Measurements from ENCODE around the gene MYG1. TPM values are rescaled to one million over a fixed set of nuclear protein-coding genes. Genes with fewer than 3 reads are reported as not detected.

Gene MYG1
- total RNA-seq, 2 donors from 2014 or later = 48.1 to 75.4 TPM

GRCh38 chr12:53274445-53274844 lies 25.1 kb upstream of the MYG1 start:
- Histone ChIP-seq H3K27ac (no peak overlapping the region), H3K4me3 (no peak overlapping the region), H3K27me3 (replicated peaks; ENCODE audit: insufficient read depth) (no peaks in the 10 kb centered on the region), H3K4me1 (replicated peaks) (no peaks in the 10 kb centered on the region), H3K36me3 (no peaks in the 10 kb centered on the region), H3K9me3 (no peaks in the 10 kb centered on the region)
- intact Hi-C loops (cut with DNase I) = no loop called here
- no peak for TF ChIP-seq POLR2AphosphoS5 (IDR thresholded peaks at IDR 0.05)
- no peak for TF ChIP-seq CTCF (IDR thresholded peaks at IDR 0.05)
- no peak for TF ChIP-seq POLR2A (IDR thresholded peaks at IDR 0.05)
- WGBS = 94% methylated on average over 5 of the region's 5 CpGs
- DNase-seq (ENCODE audit: low spot score) = no peak

- Histone ChIP-seq H3K36me3 (no peaks in the 10 kb centered on the region), H3K4me1 (replicated peaks) (no peaks in the 10 kb centered on the region), H3K4me3 (no peak overlapping the region), H3K27me3 (replicated peaks; ENCODE audit: insufficient read depth) (no peaks in the 10 kb centered on the region), H3K27ac (no peak overlapping the region), H3K9me3 (no peaks in the 10 kb centered on the region)
- DNase-seq (ENCODE audit: low spot score) = no peak
- TF ChIP-seq POLR2AphosphoS5 (IDR thresholded peaks at IDR 0.05) = no peak
- no peak for TF ChIP-seq CTCF (IDR thresholded peaks at IDR 0.05)
- TF ChIP-seq POLR2A (IDR thresholded peaks at IDR 0.05) = no peak
- intact Hi-C loops (cut with DNase I) = no loop called here
- 96% methylated on average over 11 of the region's 11 CpGs for WGBS
Measured at GRCh38 chr12:53276511-53276910, 23.0 kb upstream of the MYG1 start.

GRCh38 chr12:53277981-53278380 lies 21.5 kb upstream of the MYG1 start:
- Histone ChIP-seq H3K27me3 (replicated peaks; ENCODE audit: insufficient read depth) (no peaks in the 10 kb centered on the region), H3K4me1 (replicated peaks) (no peaks in the 10 kb centered on the region), H3K4me3 (no peak overlapping the region), H3K9me3 (no peaks in the 10 kb centered on the region), H3K27ac (no peak overlapping the region), H3K36me3 (no peaks in the 10 kb centered on the region)
- DNase-seq (ENCODE audit: low spot score) = no peak
- 92% methylated on average over 9 of the region's 9 CpGs for WGBS
- TF ChIP-seq POLR2AphosphoS5 (IDR thresholded peaks at IDR 0.05) = no peak
- no peak for TF ChIP-seq CTCF (IDR thresholded peaks at IDR 0.05)
- TF ChIP-seq POLR2A (IDR thresholded peaks at IDR 0.05) = no peak
- intact Hi-C loops (cut with DNase I) = no loop called here

GRCh38 chr12:53279283-53279869 lies 20.1 kb upstream of the MYG1 start:
- intact Hi-C loops (cut with DNase I) = no loop called here
- no peaks in the 10 kb centered on the region for H3K36me3 ChIP-seq
- H3K9me3 ChIP-seq = no peaks in the 10 kb centered on the region
- TF ChIP-seq CTCF (IDR thresholded peaks at IDR 0.05) (no peak), POLR2AphosphoS5 (IDR thresholded peaks at IDR 0.05) (no peak)
- H3K4me1 ChIP-seq (replicated peaks) = no peaks in the 10 kb centered on the region
- WGBS = 88% methylated on average over 3 of the region's 3 CpGs
- H3K27ac ChIP-seq = no peak overlapping the region
- H3K4me3 ChIP-seq = no peak overlapping the region
- no peaks in the 10 kb centered on the region for H3K27me3 ChIP-seq (replicated peaks; ENCODE audit: insufficient read depth)
- no peak for DNase-seq (ENCODE audit: low spot score)

- no peaks in the 10 kb centered on the region for H3K27me3 ChIP-seq (replicated peaks; ENCODE audit: insufficient read depth)
- H3K27ac ChIP-seq = no peak overlapping the region
- TF ChIP-seq POLR2AphosphoS5 (IDR thresholded peaks at IDR 0.05) (peak; percentile 73), POLR2A (IDR thresholded peaks at IDR 0.05) (no peak), CTCF (IDR thresholded peaks at IDR 0.05) (no peak)
- DNase-seq (ENCODE audit: low spot score) = peak; percentile 16
- no peak overlapping the region for H3K4me3 ChIP-seq
- intact Hi-C loops (cut with DNase I) = no loop called here
- H3K9me3 ChIP-seq = no peaks in the 10 kb centered on the region
- no peaks in the 10 kb centered on the region for H3K36me3 ChIP-seq
- H3K4me1 ChIP-seq (replicated peaks) = no peaks in the 10 kb centered on the region
- WGBS = 83% methylated on average over 9 of the region's 9 CpGs
Measured at GRCh38 chr12:53279888-53280498, 19.5 kb upstream of the MYG1 start.

Measured in prostate gland (tissue), 2 donors.